Astrocyte (in vitro differentiated cells and primary cell): ENCODE data around the gene CLTC. TPM values are rescaled to one million over a fixed set of nuclear protein-coding genes. Genes with fewer than 3 reads are reported as not detected.

Source experiments
- DNase-seq: peaks from one replicate; pipeline ENCODE4 v3.0.0-alpha.2; 2010; ENCODE audit warnings: low read depth
- FAIRE-seq: peaks from 2 replicates; lab custom pipeline; 2011; peaks lifted over from hg19 to GRCh38; lab: Jason Lieb, UNC
- H2AFZ ChIP-seq: 2 replicates; pipeline ENCODE4 v1.6.0; 2012; ENCODE audit warnings: low read depth, low read length, inconsistent platforms
- H3K27ac ChIP-seq: 2 replicates; pipeline ENCODE4 v1.5.1; 2011; ENCODE audit warnings: low read depth, low read length, inconsistent platforms
- H3K27me3 ChIP-seq: 2 replicates; pipeline ENCODE4 v1.6.0; 2011; ENCODE audit warnings: low read length, inconsistent platforms; ENCODE audit not compliant: insufficient read depth
- H3K36me3 ChIP-seq: 2 replicates; pipeline ENCODE4 v1.5.1; 2011; ENCODE audit warnings: low read length, inconsistent platforms; ENCODE audit not compliant: insufficient read depth
- H3K4me1 ChIP-seq: 2 replicates; pipeline ENCODE4 v1.5.1; 2011; ENCODE audit warnings: low read length, inconsistent platforms; ENCODE audit not compliant: insufficient read depth
- H3K4me2 ChIP-seq: 2 replicates; pipeline ENCODE4 v1.6.0; 2012; ENCODE audit warnings: low read length, inconsistent platforms
- H3K4me3 ChIP-seq: 2 replicates; pipeline ENCODE4 v1.5.1; 2011; ENCODE audit warnings: low read depth, mild to moderate bottlenecking, low read length, inconsistent platforms; ENCODE audit not compliant: insufficient read depth
- H3K79me2 ChIP-seq: 2 replicates; pipeline ENCODE4 v1.6.0; 2012; ENCODE audit warnings: mild to moderate bottlenecking, low read length, inconsistent platforms; ENCODE audit not compliant: insufficient read depth
- H3K9ac ChIP-seq: 2 replicates; pipeline ENCODE4 v1.6.0; 2012; ENCODE audit warnings: mild to moderate bottlenecking, low read length, inconsistent platforms
- H3K9me3 ChIP-seq: 2 replicates; pipeline ENCODE4 v1.5.1; 2012; ENCODE audit warnings: low read depth, mild to moderate bottlenecking, low read length, inconsistent platforms; ENCODE audit not compliant: insufficient read depth
- H4K20me1 ChIP-seq: 2 replicates; pipeline ENCODE4 v1.6.0; 2012; ENCODE audit warnings: low read length, inconsistent platforms; ENCODE audit not compliant: insufficient read depth
- H3K27ac Mint-ChIP-seq: one replicate; pipeline ENCODE4 v1.8.0; 2021; ENCODE audit warnings: mild to moderate bottlenecking, mixed read lengths; ENCODE audit not compliant: unreplicated experiment
- H3K27me3 Mint-ChIP-seq: one replicate; pipeline ENCODE4 v1.8.0; 2021; ENCODE audit warnings: low read depth, mixed read lengths; ENCODE audit not compliant: unreplicated experiment
- H3K36me3 Mint-ChIP-seq: one replicate; pipeline ENCODE4 v1.8.0; 2021; ENCODE audit warnings: low read depth, mixed read lengths; ENCODE audit not compliant: unreplicated experiment
- H3K4me1 Mint-ChIP-seq: one replicate; pipeline ENCODE4 v1.8.0; 2021; ENCODE audit warnings: low read depth, mixed read lengths; ENCODE audit not compliant: unreplicated experiment
- H3K4me3 Mint-ChIP-seq: one replicate; pipeline ENCODE4 v1.8.0; 2021; ENCODE audit warnings: mild to moderate bottlenecking, moderate library complexity, mixed read lengths; ENCODE audit not compliant: unreplicated experiment
- H3K9me3 Mint-ChIP-seq: one replicate; pipeline ENCODE4 v1.8.0; 2021; ENCODE audit warnings: mild to moderate bottlenecking, mixed read lengths; ENCODE audit not compliant: unreplicated experiment
- CTCF ChIP-seq: IDR thresholded peaks from 2 replicates; pipeline ENCODE4 v1.5.1; 2011; ENCODE audit warnings: low read depth, mild to moderate bottlenecking, inconsistent platforms, low read length, moderate library complexity; ENCODE audit not compliant: insufficient read depth
- EZH2 ChIP-seq: IDR thresholded peaks from 2 replicates; pipeline ENCODE4 v1.6.1; 2012; ENCODE audit warnings: mild to moderate bottlenecking, low read length, inconsistent platforms; ENCODE audit not compliant: insufficient read depth
- total RNA-seq: library from RNA; stranded (reverse); gene quantifications from 2 replicates; pipeline ENCODE4 v1.2.1, GENCODE V29; 2021

Gene CLTC
- total RNA-seq, 1 donor from 2014 or later = 391 TPM

GRCh38 chr17:59688496-59688895 is 68.8 kb downstream of the CLTC start:
- no peaks in the 10 kb centered on the region for H3K27me3 Mint-ChIP-seq
- H3K27ac Mint-ChIP-seq = peak overlapping the region; percentile 1
- no peak for DNase-seq
- no peak for FAIRE-seq
- no peaks in the 10 kb centered on the region for H3K9me3 Mint-ChIP-seq
- peaks cover 76% of the 10 kb centered on the region for H3K36me3 ChIP-seq
- no peak overlapping the region for H3K4me2 ChIP-seq
- H3K4me3 ChIP-seq = no peak overlapping the region
- no peaks in the 10 kb centered on the region for H3K27me3 ChIP-seq
- H4K20me1 ChIP-seq = peaks cover 45% of the 10 kb centered on the region
- peaks cover 25% of the 10 kb centered on the region for H3K36me3 Mint-ChIP-seq
- H3K79me2 ChIP-seq = peaks cover 56% of the 10 kb centered on the region
- H3K27ac ChIP-seq = no peak overlapping the region
- no peak overlapping the region for H3K4me3 Mint-ChIP-seq
- no peak for TF ChIP-seq EZH2
- no peak for TF ChIP-seq CTCF
- peaks cover 17% of the 10 kb centered on the region for H3K4me1 Mint-ChIP-seq
- H3K4me1 ChIP-seq = no peaks in the 10 kb centered on the region
- H2AFZ ChIP-seq = no peak overlapping the region
- no peak overlapping the region for H3K9ac ChIP-seq
- no peaks in the 10 kb centered on the region for H3K9me3 ChIP-seq

GRCh38 chr17:59693582-59693981 is 73.9 kb downstream of the CLTC start:
- no peak for FAIRE-seq
- Mint-ChIP-seq H3K4me1 (peaks cover 6% of the 10 kb centered on the region), H3K4me3 (no peak overlapping the region), H3K9me3 (no peaks in the 10 kb centered on the region), H3K27me3 (no peaks in the 10 kb centered on the region), H3K36me3 (peaks cover 30% of the 10 kb centered on the region), H3K27ac (peak overlapping the region; percentile 22)
- Histone ChIP-seq H2AFZ (no peak overlapping the region), H3K36me3 (peaks cover 81% of the 10 kb centered on the region), H3K27me3 (no peaks in the 10 kb centered on the region), H4K20me1 (peaks cover 59% of the 10 kb centered on the region), H3K9ac (no peak overlapping the region), H3K27ac (no peak overlapping the region), H3K79me2 (peaks cover 75% of the 10 kb centered on the region), H3K4me1 (no peaks in the 10 kb centered on the region), H3K4me2 (no peak overlapping the region), H3K9me3 (no peaks in the 10 kb centered on the region), H3K4me3 (no peak overlapping the region)
- DNase-seq = no peak
- TF ChIP-seq CTCF (no peak), EZH2 (no peak)

- H3K27ac ChIP-seq = no peak overlapping the region
- Mint-ChIP-seq H3K4me3 (no peak overlapping the region), H3K9me3 (no peaks in the 10 kb centered on the region), H3K36me3 (peaks cover 28% of the 10 kb centered on the region), H3K4me1 (peaks cover 6% of the 10 kb centered on the region), H3K27ac (peak overlapping the region; percentile 2), H3K27me3 (no peaks in the 10 kb centered on the region)
- FAIRE-seq (no peak), DNase-seq (no peak)
- TF ChIP-seq CTCF = no peak
- TF ChIP-seq EZH2 = no peak
- no peak overlapping the region for H3K9ac ChIP-seq
- peaks cover 84% of the 10 kb centered on the region for H3K36me3 ChIP-seq
- H3K4me3 ChIP-seq = no peak overlapping the region
- H3K9me3 ChIP-seq = no peaks in the 10 kb centered on the region
- no peak overlapping the region for H3K4me2 ChIP-seq
- no peak overlapping the region for H2AFZ ChIP-seq
- H3K27me3 ChIP-seq = no peaks in the 10 kb centered on the region
- H3K4me1 ChIP-seq = no peaks in the 10 kb centered on the region
- peaks cover 75% of the 10 kb centered on the region for H3K79me2 ChIP-seq
- peaks cover 63% of the 10 kb centered on the region for H4K20me1 ChIP-seq
Observed at GRCh38 chr17:59694344-59694743, 74.6 kb downstream of the CLTC start.
